Measurements from ENCODE around the gene PCDHGC4. TPM values are rescaled to one million over a fixed set of nuclear protein-coding genes. Genes with fewer than 3 reads are reported as not detected.
A peak's percentile ranks its signal among the peaks of the same experiment; 100 is the strongest.

The PCDHGC4 gene
- total RNA-seq, 1 experiment from 2014 or later: 0.39 TPM

- H3K27ac ChIP-seq: no peak overlapping the region
- no peaks in the 10 kb centered on the region; the same call in none of the 2 replicates for H3K4me1 ChIP-seq (replicated peaks)
- H3K9me3 ChIP-seq (replicated peaks): 0 out of 2 replicates have a peak, but pooled peaks cover 3% of the 10 kb centered on the region
- peaks cover 17% of the 10 kb centered on the region for H3K36me3 ChIP-seq
- DNase-seq (ENCODE audit: low read depth in 1 of 2, low spot score in 2 of 2): no peak
- no peaks in the 10 kb centered on the region for H3K27me3 ChIP-seq (replicated peaks)
- no peak overlapping the region for H3K4me3 ChIP-seq
These were observed 928 bp upstream of the PCDHGC4 start for GRCh38 chr5:141483902-141484301.

- H3K27me3 ChIP-seq (replicated peaks): no peaks in the 10 kb centered on the region
- H3K4me3 ChIP-seq: no peak overlapping the region
- 0 out of 2 replicates have a peak, but pooled peaks cover 3% of the 10 kb centered on the region for H3K9me3 ChIP-seq (replicated peaks)
- DNase-seq (ENCODE audit: low read depth in 1 of 2, low spot score in 2 of 2): no peak
- H3K27ac ChIP-seq: no peak overlapping the region
- peaks cover 17% of the 10 kb centered on the region for H3K36me3 ChIP-seq
- peaks cover 3% of the 10 kb centered on the region for H3K4me1 ChIP-seq (replicated peaks)
These were observed 555 bp upstream of the PCDHGC4 start for GRCh38 chr5:141484310-141484640.

DNA sequence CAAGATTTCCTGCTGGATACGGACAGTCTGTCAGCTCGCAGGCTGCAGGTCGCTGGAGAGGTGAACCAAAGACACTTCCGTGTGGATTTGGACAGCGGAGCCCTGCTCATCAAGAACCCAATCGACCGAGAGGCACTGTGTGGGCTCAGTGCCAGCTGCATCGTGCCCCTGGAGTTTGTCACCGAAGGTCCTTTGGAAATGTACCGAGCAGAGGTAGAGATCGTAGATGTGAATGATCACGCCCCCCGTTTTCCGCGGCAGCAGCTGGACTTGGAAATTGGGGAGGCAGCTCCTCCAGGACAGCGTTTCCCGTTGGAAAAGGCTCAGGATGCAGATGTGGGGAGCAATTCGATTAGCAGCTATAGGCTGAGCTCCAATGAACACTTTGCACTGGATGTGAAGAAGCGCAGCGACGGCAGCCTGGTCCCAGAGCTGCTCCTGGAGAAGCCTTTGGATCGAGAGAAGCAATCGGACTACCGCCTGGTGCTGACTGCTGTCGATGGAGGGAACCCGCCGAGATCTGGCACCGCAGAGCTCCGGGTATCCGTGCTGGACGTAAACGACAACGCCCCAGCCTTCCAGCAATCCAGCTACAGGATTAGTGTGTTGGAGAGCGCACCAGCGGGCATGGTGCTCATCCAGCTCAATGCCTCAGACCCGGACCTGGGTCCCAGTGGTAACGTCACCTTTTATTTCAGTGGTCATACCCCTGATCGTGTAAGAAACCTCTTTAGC is 658 bp downstream of the PCDHGC4 start:
- H3K36me3 ChIP-seq: peaks cover 25% of the 10 kb centered on the region
- peak in 1 of 2 experiments; percentile 41 for DNase-seq (ENCODE audit: low read depth in 1 of 2, low spot score in 2 of 2)
- peaks cover 4% of the 10 kb centered on the region for H3K4me1 ChIP-seq (replicated peaks)
- H3K27ac ChIP-seq: no peak overlapping the region
- no peak overlapping the region for H3K4me3 ChIP-seq
- 0 out of 2 replicates have a peak, but pooled peaks cover 3% of the 10 kb centered on the region for H3K9me3 ChIP-seq (replicated peaks)
- H3K27me3 ChIP-seq (replicated peaks): no peaks in the 10 kb centered on the region

- peak in 1 of 2 experiments; percentile 26 for DNase-seq (ENCODE audit: low read depth in 1 of 2, low spot score in 2 of 2)
- Histone ChIP-seq H3K4me3 (no peak overlapping the region), H3K9me3 (replicated peaks) (0 out of 2 replicates have a peak, but pooled peaks cover 3% of the 10 kb centered on the region), H3K27me3 (replicated peaks) (no peaks in the 10 kb centered on the region), H3K4me1 (replicated peaks) (peaks cover 4% of the 10 kb centered on the region), H3K36me3 (peaks cover 27% of the 10 kb centered on the region), H3K27ac (no peak overlapping the region)
These were observed 1.3 kb downstream of the PCDHGC4 start for GRCh38 chr5:141486091-141486490.

DNA sequence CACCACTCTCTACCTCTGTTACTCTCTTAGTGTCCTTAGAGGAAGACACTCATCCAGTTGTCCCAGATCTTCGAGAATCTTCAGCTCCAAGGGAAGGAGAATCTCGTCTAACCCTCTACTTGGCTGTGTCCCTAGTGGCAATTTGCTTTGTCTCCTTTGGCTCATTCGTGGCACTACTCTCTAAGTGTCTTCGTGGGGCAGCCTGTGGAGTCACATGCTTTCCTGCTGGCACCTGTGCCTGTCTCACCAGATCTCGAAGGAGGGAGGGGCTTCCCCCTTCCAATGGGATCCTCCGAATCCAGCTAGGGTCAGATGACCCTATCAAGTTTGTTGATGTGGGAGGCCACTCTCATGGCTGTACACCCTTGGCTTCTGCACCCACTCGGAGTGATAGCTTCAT is 2.3 kb downstream of the PCDHGC4 start:
- Histone ChIP-seq H3K27ac (no peak overlapping the region), H3K4me3 (no peak overlapping the region), H3K9me3 (replicated peaks) (0 out of 2 replicates have a peak, but pooled peaks cover 3% of the 10 kb centered on the region), H3K4me1 (replicated peaks) (peaks cover 4% of the 10 kb centered on the region), H3K36me3 (peaks cover 35% of the 10 kb centered on the region), H3K27me3 (replicated peaks) (no peaks in the 10 kb centered on the region)
- peak in 1 of 2 experiments; percentile 25 for DNase-seq (ENCODE audit: low read depth in 1 of 2, low spot score in 2 of 2)

DNA sequence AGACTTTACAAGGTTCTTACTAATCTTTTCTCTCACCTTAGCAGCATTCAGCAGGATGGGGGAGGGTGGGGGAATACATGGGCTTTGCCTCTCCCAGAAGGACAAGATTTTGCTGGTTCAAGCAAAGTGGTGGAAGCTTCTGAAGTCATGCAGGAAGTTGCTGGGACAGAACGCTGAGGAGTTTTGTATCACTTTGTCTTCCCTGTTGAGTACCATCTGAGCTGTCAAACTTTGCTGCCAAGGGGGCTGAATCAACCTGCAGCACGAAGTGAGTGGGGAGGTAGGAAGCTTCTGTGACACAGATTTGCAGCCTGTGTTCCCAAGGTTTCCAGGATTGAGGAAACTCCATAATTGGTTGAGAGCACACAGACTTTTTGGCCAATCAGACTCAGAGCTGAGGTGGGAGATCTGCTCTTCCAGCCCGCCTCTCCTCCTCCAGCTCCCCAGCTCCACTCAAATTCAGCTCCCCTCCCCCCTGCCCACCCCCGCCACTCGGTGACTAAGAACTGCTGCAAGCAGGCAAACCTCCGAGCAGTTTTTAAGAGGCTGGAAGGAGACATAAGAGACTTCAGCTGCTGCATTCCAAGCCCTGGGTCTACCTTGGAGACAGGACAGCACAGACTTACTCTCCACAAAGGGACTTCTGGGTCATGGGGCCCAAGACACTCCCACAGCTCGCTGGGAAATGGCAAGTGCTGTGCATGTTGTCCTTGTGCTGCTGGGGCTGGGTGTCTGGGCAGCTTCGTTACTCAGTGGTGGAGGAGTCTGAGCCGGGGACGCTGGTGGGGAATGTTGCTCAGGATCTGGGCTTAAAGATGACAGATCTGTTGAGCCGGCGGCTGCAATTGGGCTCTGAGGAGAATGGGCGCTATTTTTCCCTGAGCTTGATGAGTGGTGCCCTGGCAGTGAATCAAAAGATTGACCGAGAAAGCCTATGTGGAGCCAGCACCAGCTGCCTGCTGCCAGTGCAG is 4.0 kb downstream of the PCDHGC4 start, which contains the start of gene PCDHGC5:
Gene PCDHGC5 (plus strand): TSS at position 491 of the 971 bp plus-strand sequence. CDS start 160 bp downstream, at position 651.
- peaks cover 35% of the 10 kb centered on the region for H3K36me3 ChIP-seq

GRCh38 chr5:141489841-141490240 is 5.0 kb downstream of the PCDHGC4 start:
- no peak overlapping the region for H3K27ac ChIP-seq
- H3K36me3 ChIP-seq: peaks cover 35% of the 10 kb centered on the region
- H3K27me3 ChIP-seq (replicated peaks): no peaks in the 10 kb centered on the region
- DNase-seq (ENCODE audit: low read depth in 1 of 2, low spot score in 2 of 2): no peak
- H3K4me3 ChIP-seq: no peak overlapping the region
- H3K9me3 ChIP-seq (replicated peaks): 0 out of 2 replicates have a peak, but pooled peaks cover 3% of the 10 kb centered on the region
- peaks cover 4% of the 10 kb centered on the region for H3K4me1 ChIP-seq (replicated peaks)

More for the DNA sequence above, 4.0 kb downstream of the PCDHGC4 start, which contains the start of gene PCDHGC5:
- no peak within 1 kb of the TSS for H3K27ac ChIP-seq
- peak in 1 of 2 experiments; percentile 47 for DNase-seq (ENCODE audit: low read depth in 1 of 2, low spot score in 2 of 2)
- H3K4me3 ChIP-seq: no peak within 1 kb of the TSS
- no peaks in the 10 kb centered on the region for H3K27me3 ChIP-seq (replicated peaks)
- peaks cover 4% of the 10 kb centered on the region for H3K4me1 ChIP-seq (replicated peaks)
- H3K9me3 ChIP-seq (replicated peaks): 0 out of 2 replicates have a peak, but pooled peaks cover 3% of the 10 kb centered on the region

DNA sequence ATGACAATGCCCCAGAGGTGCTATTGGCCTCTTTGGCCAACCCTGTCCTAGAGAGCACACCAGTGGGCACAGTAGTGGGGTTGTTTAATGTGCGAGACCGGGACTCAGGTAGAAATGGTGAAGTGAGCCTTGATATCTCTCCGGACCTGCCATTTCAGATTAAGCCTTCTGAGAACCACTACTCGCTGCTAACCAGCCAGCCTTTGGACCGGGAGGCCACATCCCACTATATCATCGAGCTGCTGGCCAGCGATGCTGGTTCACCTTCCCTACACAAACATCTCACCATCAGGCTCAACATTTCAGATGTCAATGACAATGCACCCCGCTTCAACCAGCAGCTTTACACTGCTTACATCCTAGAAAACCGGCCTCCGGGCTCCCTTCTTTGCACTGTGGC is 5.4 kb downstream of the PCDHGC4 start:
- H3K27me3 ChIP-seq (replicated peaks): no peaks in the 10 kb centered on the region
- H3K27ac ChIP-seq: no peak overlapping the region
- H3K9me3 ChIP-seq (replicated peaks): 0 out of 2 replicates have a peak, but pooled peaks cover 2% of the 10 kb centered on the region
- peaks cover 35% of the 10 kb centered on the region for H3K36me3 ChIP-seq
- no peak overlapping the region for H3K4me3 ChIP-seq
- DNase-seq (ENCODE audit: low read depth in 1 of 2, low spot score in 2 of 2): no peak
- peaks cover 4% of the 10 kb centered on the region for H3K4me1 ChIP-seq (replicated peaks)

DNA sequence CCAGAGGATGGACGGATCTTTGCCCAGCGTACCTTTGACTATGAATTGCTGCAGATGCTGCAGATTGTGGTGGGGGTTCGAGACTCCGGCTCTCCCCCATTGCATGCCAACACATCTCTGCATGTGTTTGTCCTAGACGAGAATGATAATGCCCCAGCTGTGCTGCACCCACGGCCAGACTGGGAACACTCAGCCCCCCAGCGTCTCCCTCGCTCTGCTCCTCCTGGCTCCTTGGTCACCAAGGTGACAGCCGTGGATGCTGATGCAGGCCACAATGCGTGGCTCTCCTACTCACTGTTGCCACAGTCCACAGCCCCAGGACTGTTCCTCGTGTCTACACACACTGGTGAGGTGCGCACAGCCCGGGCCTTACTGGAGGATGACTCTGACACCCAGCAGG is 5.9 kb downstream of the PCDHGC4 start:
- no peak for DNase-seq (ENCODE audit: low read depth in 1 of 2, low spot score in 2 of 2)
- Histone ChIP-seq H3K4me3 (no peak overlapping the region), H3K9me3 (replicated peaks) (no peaks in the 10 kb centered on the region), H3K36me3 (peaks cover 30% of the 10 kb centered on the region), H3K27me3 (replicated peaks) (no peaks in the 10 kb centered on the region), H3K4me1 (replicated peaks) (peaks cover 4% of the 10 kb centered on the region), H3K27ac (no peak overlapping the region)

DNA sequence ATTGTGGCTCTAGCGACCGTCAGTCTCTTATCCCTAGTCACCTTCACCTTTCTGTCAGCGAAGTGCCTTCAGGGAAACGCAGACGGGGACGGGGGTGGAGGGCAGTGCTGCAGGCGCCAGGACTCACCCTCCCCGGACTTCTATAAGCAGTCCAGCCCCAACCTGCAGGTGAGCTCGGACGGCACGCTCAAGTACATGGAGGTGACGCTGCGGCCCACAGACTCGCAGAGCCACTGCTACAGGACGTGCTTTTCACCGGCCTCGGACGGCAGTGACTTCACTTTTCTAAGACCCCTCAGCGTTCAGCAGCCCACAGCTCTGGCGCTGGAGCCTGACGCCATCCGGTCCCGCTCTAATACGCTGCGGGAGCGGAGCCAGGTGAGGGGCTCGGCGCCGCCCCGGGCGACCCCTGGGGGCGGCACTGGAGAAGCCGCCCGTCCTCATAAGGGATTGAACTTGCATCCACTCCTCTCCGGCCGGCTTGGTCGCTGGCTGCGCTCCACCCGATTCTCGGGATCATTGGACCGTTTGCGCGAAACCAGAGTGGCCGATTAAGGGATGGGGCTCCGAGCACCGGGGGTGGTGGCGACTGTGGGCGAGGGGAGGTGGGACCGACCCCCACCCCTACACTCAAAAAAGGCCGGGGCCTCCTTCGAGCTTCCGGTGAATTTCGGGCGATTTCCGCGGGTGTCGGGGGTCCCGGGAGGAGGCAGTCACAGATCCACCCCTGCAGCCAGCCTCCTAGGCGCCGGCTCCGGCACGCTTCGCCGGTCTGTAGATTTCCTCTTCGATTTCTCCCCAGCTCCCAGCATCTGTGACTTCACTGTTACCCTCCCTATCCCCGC is 6.7 kb downstream of the PCDHGC4 start:
- DNase-seq (ENCODE audit: low read depth in 1 of 2, low spot score in 2 of 2): peak in 1 of 2 experiments; percentile 50
- H3K4me1 ChIP-seq (replicated peaks): peaks cover 4% of the 10 kb centered on the region
- no peak overlapping the region for H3K27ac ChIP-seq
- peaks cover 24% of the 10 kb centered on the region for H3K36me3 ChIP-seq
- no peaks in the 10 kb centered on the region for H3K27me3 ChIP-seq (replicated peaks)
- no peak overlapping the region for H3K4me3 ChIP-seq
- no peaks in the 10 kb centered on the region for H3K9me3 ChIP-seq (replicated peaks)

- Histone ChIP-seq H3K27me3 (replicated peaks) (no peaks in the 10 kb centered on the region), H3K4me3 (no peak overlapping the region), H3K36me3 (peaks cover 18% of the 10 kb centered on the region), H3K9me3 (replicated peaks) (no peaks in the 10 kb centered on the region), H3K27ac (no peak overlapping the region), H3K4me1 (replicated peaks) (peaks cover 4% of the 10 kb centered on the region)
- DNase-seq (ENCODE audit: low read depth in 1 of 2, low spot score in 2 of 2): no peak
These were observed 7.5 kb downstream of the PCDHGC4 start for GRCh38 chr5:141492168-141492885.

DNA sequence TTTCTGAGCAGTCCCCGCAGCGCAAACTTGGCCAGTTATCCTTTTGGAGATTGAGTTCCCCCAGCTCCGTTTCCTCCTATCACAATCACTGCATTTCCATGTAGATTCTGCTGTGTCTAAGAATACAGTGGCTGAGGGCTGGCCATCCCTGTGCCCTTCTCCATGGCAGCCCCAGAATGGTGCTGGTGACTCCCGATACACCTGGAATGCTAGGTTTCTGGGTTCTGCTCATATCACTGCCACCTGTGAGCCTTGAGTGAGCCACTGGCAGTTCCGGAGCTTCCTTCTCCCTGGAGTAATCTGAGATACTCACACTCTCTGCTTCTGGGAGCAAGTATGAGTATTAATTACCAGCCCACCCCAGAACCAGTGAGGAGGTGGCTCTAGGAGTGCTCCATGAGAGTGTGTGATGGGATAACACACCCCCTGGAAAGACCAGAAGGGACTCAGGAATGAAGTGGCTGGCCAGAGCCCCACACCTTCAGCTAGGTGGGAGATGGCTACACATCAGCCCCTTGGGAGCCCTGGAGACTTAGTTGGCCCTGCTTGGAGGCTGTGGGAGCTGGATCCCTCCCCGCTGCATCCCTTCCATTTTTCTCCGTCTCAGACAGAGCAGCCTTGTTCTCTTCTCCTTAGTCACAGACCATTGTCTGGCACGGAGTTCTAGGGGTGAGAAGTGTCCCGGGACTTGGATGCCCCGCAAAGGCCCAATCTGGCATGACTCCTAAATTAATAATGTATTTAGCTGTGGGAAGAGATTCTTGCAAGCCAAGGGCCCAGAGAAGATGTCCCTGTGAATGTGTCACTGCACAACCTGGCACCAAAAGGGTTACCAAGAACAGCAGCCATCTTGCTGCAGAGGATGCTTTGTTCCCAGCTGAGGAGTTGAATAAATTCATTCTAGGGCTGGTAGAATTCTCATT is 8.9 kb downstream of the PCDHGC4 start:
- DNase-seq (ENCODE audit: low read depth in 1 of 2, low spot score in 2 of 2): no peak
- Histone ChIP-seq H3K27ac (no peak overlapping the region), H3K27me3 (replicated peaks) (no peaks in the 10 kb centered on the region), H3K4me3 (no peak overlapping the region), H3K36me3 (peaks cover 18% of the 10 kb centered on the region), H3K9me3 (replicated peaks) (no peaks in the 10 kb centered on the region), H3K4me1 (replicated peaks) (peaks cover 4% of the 10 kb centered on the region)

Measured in SJSA1 (cell line).